Measurements from ENCODE around the gene TECR. TPM values are rescaled to one million over a fixed set of nuclear protein-coding genes. Genes with fewer than 3 reads are reported as not detected.
"Not testable (repeated sequence)": the region's sequence is repeated elsewhere in the genome, so short reads cannot be mapped to it uniquely, and the experiment has no call there.

TECR gene
- total and polyA plus RNA-seq, 2 donors (not counting 3 experiments of a cell fraction or from before 2014, with no cell fraction given) = 109 to 193 TPM

DNA sequence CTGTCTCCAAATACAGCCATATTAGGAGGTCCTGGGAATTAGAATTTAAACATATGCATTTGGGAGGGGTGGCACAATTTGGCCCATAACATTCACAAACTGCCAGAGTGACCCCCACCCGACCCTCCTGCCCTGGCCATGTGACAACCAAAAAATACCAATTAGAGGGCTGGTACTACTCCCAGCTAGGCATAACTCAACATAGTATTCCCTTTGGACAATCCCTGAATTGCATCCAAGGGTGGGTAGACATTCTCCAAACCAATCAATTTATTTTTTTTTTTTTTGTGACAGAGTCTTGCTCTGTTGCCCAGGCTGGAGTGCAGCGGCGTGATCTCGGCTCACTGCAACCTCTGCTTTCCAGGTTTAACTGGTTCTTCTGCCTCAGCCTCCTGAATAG, 83.3 kb downstream of the TECR start:
- no TSS peak for BruUV-seq (replicated peaks)
- intact Hi-C loops (cut with micrococcal nuclease) (no loop called here), dilution Hi-C loops (cut with MboI; ENCODE audit: extremely low pct_ligation_motif_present, low sequenced_read_pairs) (no loop called here)
- no peaks in the 10 kb centered on the region for H3K36me3 ChIP-seq (ENCODE audit: control insufficient read depth in 2 of 2, extremely low read depth in 1 of 2, insufficient read depth in 2 of 2, low read length in 2 of 2)
- no peak overlapping the region for H3K4me3 ChIP-seq (replicated peaks in 1 of 3; ENCODE audit: insufficient read depth in 1 of 3, low read depth in 1 of 3, low read length in 3 of 3)
- no peaks in the 10 kb centered on the region for H3K79me2 ChIP-seq (ENCODE audit: control insufficient read depth, insufficient read depth, low read length)
- no peaks in the 10 kb centered on the region for H3K27me3 ChIP-seq (ENCODE audit: control insufficient read depth in 2 of 2, insufficient read depth in 2 of 2, low read length in 2 of 2)
- no peaks in the 10 kb centered on the region for H4K20me1 ChIP-seq (replicated peaks; ENCODE audit: control insufficient read depth, extremely low read depth, insufficient read depth, low read length)
- DNase-seq (ENCODE audit: low read depth, low spot score) (no peak), FAIRE-seq (no peak)
- ChIA-PET POLR2A (no interaction called here), CTCF (no interaction called here)
- H3K4me2 ChIP-seq (ENCODE audit: insufficient read depth, low read length) = no peak overlapping the region
- H3K4me1 ChIP-seq (ENCODE audit: control insufficient read depth, extremely low read depth, insufficient read depth, low read length) = no peaks in the 10 kb centered on the region
- H3K9me3 ChIP-seq (replicated peaks; ENCODE audit: control insufficient read depth, insufficient read depth, low read length) = no peaks in the 10 kb centered on the region
- H3K9me1 ChIP-seq (replicated peaks; ENCODE audit: control insufficient read depth, extremely low read depth, insufficient read depth, low read length) = no peaks in the 10 kb centered on the region
- TF ChIP-seq GATA2 (IDR thresholded peaks at IDR 0.05; ENCODE audit: insufficient read depth, insufficient read length, low read depth, low read length) (no peak), MYC (IDR thresholded peaks at IDR 0.05; ENCODE audit: low read depth, low read length) (no peak), FOS (IDR thresholded peaks at IDR 0.05; ENCODE audit: borderline replicate concordance, insufficient read depth, low read length) (no peak), CTCF (IDR thresholded peaks at IDR 0.05; ENCODE audit: extremely low read depth in 1 of 2, insufficient read depth in 1 of 2, low read depth in 1 of 2, low read length in 2 of 2) (no peak), JUN (IDR thresholded peaks at IDR 0.05; ENCODE audit: borderline replicate concordance, insufficient read depth, insufficient read length, low read depth) (no peak), EZH2 (IDR thresholded peaks at IDR 0.05; ENCODE audit: borderline replicate concordance, low read depth, low read length, severe bottlenecking) (no peak), POLR2AphosphoS5 (IDR thresholded peaks at IDR 0.05; ENCODE audit: insufficient read depth, low read depth, low read length) (no peak), MAX (IDR thresholded peaks at IDR 0.05; ENCODE audit: insufficient read depth, insufficient read length) (no peak), POLR2A (IDR thresholded peaks at IDR 0.05; ENCODE audit: low read depth, low read length) (no peak)
- H2AFZ ChIP-seq (ENCODE audit: low read depth, low read length) = no peak overlapping the region
- H3K9ac ChIP-seq (replicated peaks; ENCODE audit: extremely low read depth, insufficient read depth, low read length) = no peak overlapping the region
- H3K27ac ChIP-seq (ENCODE audit: insufficient read depth, low read depth, low read length) = no peak overlapping the region

DNA sequence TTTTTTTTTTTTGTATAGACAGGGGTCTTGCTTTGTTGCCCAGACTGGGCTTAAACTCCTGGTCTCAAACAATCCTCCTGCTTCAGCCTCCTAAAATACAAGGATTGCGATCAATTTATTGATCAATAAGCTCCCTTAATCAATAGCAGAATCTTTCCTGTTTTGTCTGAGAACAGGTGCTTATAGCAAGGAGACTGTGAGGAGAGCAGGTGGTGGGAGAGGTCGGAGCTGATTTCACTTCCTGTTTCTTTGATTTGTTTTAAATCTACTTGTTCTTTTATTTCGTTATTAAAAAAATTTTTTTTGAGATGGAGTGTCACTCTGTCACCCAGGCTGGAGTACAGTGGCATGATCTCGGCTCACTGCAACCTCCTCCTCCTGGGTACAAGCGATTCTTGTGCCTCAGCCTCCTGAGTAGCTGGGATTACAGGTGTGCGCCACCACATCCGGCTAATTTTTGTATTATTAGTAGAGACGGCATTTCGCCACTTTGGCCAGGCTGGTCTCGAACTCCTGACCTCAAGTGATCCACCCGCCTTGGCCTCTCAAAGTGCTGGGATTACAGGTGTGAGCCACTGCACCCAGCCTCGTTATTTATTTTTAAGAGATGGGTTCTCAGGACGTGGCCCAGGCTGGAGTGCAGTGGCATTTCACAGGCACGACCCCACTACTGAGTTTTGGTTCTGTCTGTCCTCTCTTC, 84.2 kb downstream of the TECR start:
- H3K4me3 ChIP-seq (replicated peaks in 1 of 3; ENCODE audit: insufficient read depth in 1 of 3, low read depth in 1 of 3, low read length in 3 of 3); H4K20me1 ChIP-seq (replicated peaks; ENCODE audit: control insufficient read depth, extremely low read depth, insufficient read depth, low read length); H3K36me3 ChIP-seq (ENCODE audit: control insufficient read depth in 2 of 2, extremely low read depth in 1 of 2, insufficient read depth in 2 of 2, low read length in 2 of 2); H3K4me1 ChIP-seq (ENCODE audit: control insufficient read depth, extremely low read depth, insufficient read depth, low read length); H2AFZ ChIP-seq (ENCODE audit: low read depth, low read length); H3K27ac ChIP-seq (ENCODE audit: insufficient read depth, low read depth, low read length); H3K4me2 ChIP-seq (ENCODE audit: insufficient read depth, low read length); H3K27me3 ChIP-seq (ENCODE audit: control insufficient read depth in 2 of 2, insufficient read depth in 2 of 2, low read length in 2 of 2); DNase-seq (ENCODE audit: low read depth, low spot score); POLR2A ChIA-PET; H3K9ac ChIP-seq (replicated peaks; ENCODE audit: extremely low read depth, insufficient read depth, low read length); FAIRE-seq; H3K79me2 ChIP-seq (ENCODE audit: control insufficient read depth, insufficient read depth, low read length); dilution Hi-C loops (cut with MboI; ENCODE audit: extremely low pct_ligation_motif_present, low sequenced_read_pairs); CTCF ChIA-PET; BruUV-seq (replicated peaks); intact Hi-C loops (cut with micrococcal nuclease); H3K9me1 ChIP-seq (replicated peaks; ENCODE audit: control insufficient read depth, extremely low read depth, insufficient read depth, low read length); H3K9me3 ChIP-seq (replicated peaks; ENCODE audit: control insufficient read depth, insufficient read depth, low read length): not testable (repeated sequence)
